ENCODE data around the gene CMBL. TPM values are rescaled to one million over a fixed set of nuclear protein-coding genes. Genes with fewer than 3 reads are reported as not detected.

The CMBL gene
- total and polyA plus RNA-seq, 2 of the 13 experiments (the other 11 are each of a cell fraction or from before 2014, with no cell fraction given), result 11.5 to 17.0 TPM

- TF ChIP-seq, protein P1, sequence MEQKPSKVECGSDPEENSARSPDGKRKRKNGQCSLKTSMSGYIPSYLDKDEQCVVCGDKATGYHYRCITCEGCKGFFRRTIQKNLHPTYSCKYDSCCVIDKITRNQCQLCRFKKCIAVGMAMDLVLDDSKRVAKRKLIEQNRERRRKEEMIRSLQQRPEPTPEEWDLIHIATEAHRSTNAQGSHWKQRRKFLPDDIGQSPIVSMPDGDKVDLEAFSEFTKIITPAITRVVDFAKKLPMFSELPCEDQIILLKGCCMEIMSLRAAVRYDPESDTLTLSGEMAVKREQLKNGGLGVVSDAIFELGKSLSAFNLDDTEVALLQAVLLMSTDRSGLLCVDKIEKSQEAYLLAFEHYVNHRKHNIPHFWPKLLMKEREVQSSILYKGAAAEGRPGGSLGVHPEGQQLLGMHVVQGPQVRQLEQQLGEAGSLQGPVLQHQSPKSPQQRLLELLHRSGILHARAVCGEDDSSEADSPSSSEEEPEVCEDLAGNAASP (CRISPR knock-in tag; IDR thresholded peaks at IDR 0.05; ENCODE audit: borderline replicate concordance), result no peak
- TF ChIP-seq TCF7L2 (IDR thresholded peaks at IDR 0.05; ENCODE audit: low read depth, low read length) (no peak), ETS1 (CRISPR knock-in tag; IDR thresholded peaks at IDR 0.05) (no peak), CC2D1A (CRISPR knock-in tag; IDR thresholded peaks at IDR 0.05) (no peak), NFRKB (IDR thresholded peaks at IDR 0.05) (no peak), SOX6 (IDR thresholded peaks at IDR 0.05) (no peak), SOX6 (CRISPR knock-in tag; IDR thresholded peaks at IDR 0.05) (0 out of 2 replicates have a peak, but pooled peaks have one; percentile 26), ZNF124 (CRISPR knock-in tag; IDR thresholded peaks at IDR 0.05) (0 out of 2 replicates have a peak, but pooled peaks have one; percentile 51), PPARG (CRISPR knock-in tag; conservative IDR thresholded peaks at IDR 0.05) (no peak), HDAC2 (CRISPR knock-in tag; IDR thresholded peaks at IDR 0.05) (0 out of 2 replicates have a peak, but pooled peaks have one; percentile 14), TBX3 (IDR thresholded peaks at IDR 0.05; ENCODE audit: borderline replicate concordance) (no peak), RFXAP (CRISPR knock-in tag; IDR thresholded peaks at IDR 0.05; ENCODE audit: borderline replicate concordance) (peak; percentile 54; the same call in 1 of the 2 replicates), YEATS2 (CRISPR knock-in tag; IDR thresholded peaks at IDR 0.05; ENCODE audit: borderline replicate concordance) (peak; percentile 65), ZNF251 (CRISPR knock-in tag; IDR thresholded peaks at IDR 0.05) (no peak), SP5 (CRISPR knock-in tag; IDR thresholded peaks at IDR 0.05; ENCODE audit: borderline replicate concordance, low read depth) (0 out of 2 replicates have a peak, but pooled peaks have one; percentile 31), ZNF12 (CRISPR knock-in tag; IDR thresholded peaks at IDR 0.05) (0 out of 2 replicates have a peak, but pooled peaks have one; percentile 24), TAF1 (CRISPR knock-in tag; IDR thresholded peaks at IDR 0.05) (peak; percentile 76)
- TF ChIP-seq, protein P2, sequence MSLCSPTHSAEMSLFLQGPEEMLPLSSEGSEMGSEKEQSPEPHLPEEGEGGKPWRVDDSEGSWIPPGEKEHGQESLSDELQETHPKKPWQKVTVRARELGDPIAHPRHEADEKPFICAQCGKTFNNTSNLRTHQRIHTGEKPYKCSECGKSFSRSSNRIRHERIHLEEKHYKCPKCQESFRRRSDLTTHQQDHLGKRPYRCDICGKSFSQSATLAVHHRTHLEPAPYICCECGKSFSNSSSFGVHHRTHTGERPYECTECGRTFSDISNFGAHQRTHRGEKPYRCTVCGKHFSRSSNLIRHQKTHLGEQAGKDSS (CRISPR knock-in tag; IDR thresholded peaks at IDR 0.05; ENCODE audit: borderline replicate concordance, low read depth), result peak; percentile 34; the same call in 1 of the 2 replicates
- TF ChIP-seq, protein P3, sequence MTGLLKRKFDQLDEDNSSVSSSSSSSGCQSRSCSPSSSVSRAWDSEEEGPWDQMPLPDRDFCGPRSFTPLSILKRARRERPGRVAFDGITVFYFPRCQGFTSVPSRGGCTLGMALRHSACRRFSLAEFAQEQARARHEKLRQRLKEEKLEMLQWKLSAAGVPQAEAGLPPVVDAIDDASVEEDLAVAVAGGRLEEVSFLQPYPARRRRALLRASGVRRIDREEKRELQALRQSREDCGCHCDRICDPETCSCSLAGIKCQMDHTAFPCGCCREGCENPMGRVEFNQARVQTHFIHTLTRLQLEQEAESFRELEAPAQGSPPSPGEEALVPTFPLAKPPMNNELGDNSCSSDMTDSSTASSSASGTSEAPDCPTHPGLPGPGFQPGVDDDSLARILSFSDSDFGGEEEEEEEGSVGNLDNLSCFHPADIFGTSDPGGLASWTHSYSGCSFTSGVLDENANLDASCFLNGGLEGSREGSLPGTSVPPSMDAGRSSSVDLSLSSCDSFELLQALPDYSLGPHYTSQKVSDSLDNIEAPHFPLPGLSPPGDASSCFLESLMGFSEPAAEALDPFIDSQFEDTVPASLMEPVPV (CRISPR knock-in tag; IDR thresholded peaks at IDR 0.05), result no peak
- TF ChIP-seq, protein P4, sequence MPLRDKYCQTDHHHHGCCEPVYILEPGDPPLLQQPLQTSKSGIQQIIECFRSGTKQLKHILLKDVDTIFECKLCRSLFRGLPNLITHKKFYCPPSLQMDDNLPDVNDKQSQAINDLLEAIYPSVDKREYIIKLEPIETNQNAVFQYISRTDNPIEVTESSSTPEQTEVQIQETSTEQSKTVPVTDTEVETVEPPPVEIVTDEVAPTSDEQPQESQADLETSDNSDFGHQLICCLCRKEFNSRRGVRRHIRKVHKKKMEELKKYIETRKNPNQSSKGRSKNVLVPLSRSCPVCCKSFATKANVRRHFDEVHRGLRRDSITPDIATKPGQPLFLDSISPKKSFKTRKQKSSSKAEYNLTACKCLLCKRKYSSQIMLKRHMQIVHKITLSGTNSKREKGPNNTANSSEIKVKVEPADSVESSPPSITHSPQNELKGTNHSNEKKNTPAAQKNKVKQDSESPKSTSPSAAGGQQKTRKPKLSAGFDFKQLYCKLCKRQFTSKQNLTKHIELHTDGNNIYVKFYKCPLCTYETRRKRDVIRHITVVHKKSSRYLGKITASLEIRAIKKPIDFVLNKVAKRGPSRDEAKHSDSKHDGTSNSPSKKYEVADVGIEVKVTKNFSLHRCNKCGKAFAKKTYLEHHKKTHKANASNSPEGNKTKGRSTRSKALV (CRISPR knock-in tag; IDR thresholded peaks at IDR 0.05), result peak; percentile 43; the same call in 1 of the 2 replicates
- TF ChIP-seq, protein P5, sequence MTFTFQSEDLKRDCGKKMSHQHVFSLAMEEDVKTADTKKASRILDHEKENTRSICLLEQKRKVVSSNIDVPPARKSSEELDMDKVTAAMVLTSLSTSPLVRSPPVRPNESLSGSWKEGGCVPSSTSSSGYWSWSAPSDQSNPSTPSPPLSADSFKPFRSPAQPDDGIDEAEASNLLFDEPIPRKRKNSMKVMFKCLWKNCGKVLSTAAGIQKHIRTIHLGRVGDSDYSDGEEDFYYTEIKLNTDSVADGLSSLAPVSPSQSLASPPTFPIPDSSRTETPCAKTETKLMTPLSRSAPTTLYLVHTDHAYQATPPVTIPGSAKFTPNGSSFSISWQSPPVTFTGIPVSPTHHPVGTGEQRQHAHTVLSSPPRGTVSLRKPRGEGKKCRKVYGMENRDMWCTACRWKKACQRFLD (CRISPR knock-in tag; IDR thresholded peaks at IDR 0.05; ENCODE audit: borderline replicate concordance), result no peak
These were observed at the start of gene CMBL (continued) for GRCh38 chr5:10307206-10308148.

Data from HepG2 (cell line).